CD4-positive, alpha-beta T cell (primary cell): ENCODE measurements around the gene MDFIC2. TPM values are rescaled to one million over a fixed set of nuclear protein-coding genes. Genes with fewer than 3 reads are reported as not detected.

ENCODE experiments used
- ATAC-seq: fragments of 200-7000 bp; cut with Tn5 transposase; one replicate; pipeline ENCODE4 v1.10.0; 2022; ENCODE audit warnings: mild to moderate bottlenecking; ENCODE audit not compliant: poor library complexity
- CTCF ChIA-PET: fragments of 350-600 bp; sonication (Branson Sonifier 250); formaldehyde crosslinking; loops from one replicate; lab custom pipeline; 2021; ENCODE audit warnings: antibody characterized with exemption, inconsistent platforms; lab: Charles Lee
- POLR2A ChIA-PET: fragments of 350-600 bp; sonication (Branson Sonifier 250); formaldehyde crosslinking; loops from one replicate; lab custom pipeline; 2021; ENCODE audit warnings: antibody characterized with exemption, inconsistent platforms; lab: Charles Lee
- DNase-seq, 14 experiments: peaks; one replicate each; pipeline ENCODE4 v3.0.0-alpha.2; 2013 to 2020; ENCODE audit warnings: mixed read lengths in 2 of 14
- H3K27ac ChIP-seq, 2 donors: one replicate each; pipeline versions ENCODE4 v1.5.1 to v1.7.0; 2013; ENCODE audit warnings: low read length in 2 of 2, low read depth in 1 of 2, mild to moderate bottlenecking in 1 of 2
- H3K27me3 ChIP-seq, 2 experiments: 1 replicate in 1 of 2; 2 replicates in 1 of 2; pipeline versions ENCODE4 v1.6.1 to v1.7.0; 2013; ENCODE audit warnings: low read length in 2 of 2, control low read depth in 1 of 2, mild to moderate bottlenecking in 1 of 2, moderate library complexity in 1 of 2; ENCODE audit not compliant: insufficient read depth in 2 of 2, control insufficient read depth in 1 of 2
- H3K36me3 ChIP-seq: one replicate; pipeline ENCODE4 v1.6.1; 2013; ENCODE audit warnings: low read length, control low read depth; ENCODE audit not compliant: insufficient read depth
- H3K4me1 ChIP-seq: one replicate; pipeline ENCODE4 v1.6.1; 2013; ENCODE audit warnings: low read length, control low read depth; ENCODE audit not compliant: insufficient read depth
- H3K4me3 ChIP-seq: one replicate; pipeline ENCODE4 v1.5.1; 2013; ENCODE audit warnings: mild to moderate bottlenecking, low read length, moderate library complexity
- H3K9me3 ChIP-seq, 2 experiments: 1 replicate in 1 of 2; 2 replicates in 1 of 2; pipeline versions ENCODE4 v1.6.1 to v1.7.0; 2013; ENCODE audit warnings: low read length in 2 of 2, mild to moderate bottlenecking in 2 of 2, control low read depth in 1 of 2, moderate library complexity in 1 of 2; ENCODE audit not compliant: control insufficient read depth in 1 of 2, insufficient read depth in 1 of 2
- H3K27ac Mint-ChIP-seq: one replicate; pipeline ENCODE4 v1.8.0; 2020; ENCODE audit warnings: mixed read lengths
- H3K27me3 Mint-ChIP-seq: one replicate; pipeline ENCODE4 v1.8.0; 2021; ENCODE audit warnings: mixed read lengths
- H3K36me3 Mint-ChIP-seq: one replicate; pipeline ENCODE4 v1.8.0; 2021; ENCODE audit warnings: low read depth, mixed read lengths
- H3K4me1 Mint-ChIP-seq: one replicate; pipeline ENCODE4 v1.8.0; 2021; ENCODE audit warnings: low read depth, mixed read lengths
- H3K4me3 Mint-ChIP-seq: one replicate; pipeline ENCODE4 v1.8.0; 2020; ENCODE audit warnings: mild to moderate bottlenecking, mixed read lengths
- H3K9me3 Mint-ChIP-seq: one replicate; pipeline ENCODE4 v1.8.0; 2020; ENCODE audit warnings: mixed read lengths
- intact Hi-C, 2 experiments: fragments of 100-400 bp; cut with DNase I in 1 of 2; cut with micrococcal nuclease in 1 of 2; formaldehyde crosslinking; loops; one replicate each; pipeline versions ENCODE4 v1.15.1 to v1.9.0; 2023 to 2025; cut with DNase I, micrococcal nuclease
- total RNA-seq, 174 experiments: library from RNA in 2 of 174; stranded (reverse) in 2 of 174; gene quantifications; one replicate each; pipeline ENCODE4 v1.2.3 and lab custom pipeline; 2021 to 2026
- TF ChIP-seq, protein P1 (sequence below): fragments of 200-600 bp; IDR thresholded peaks from one replicate; pipeline ENCODE4 v1.8.0; 2022; ENCODE audit warnings: antibody characterized with exemption, mild to moderate bottlenecking

Gene MDFIC2
- total RNA-seq, 2 experiments from 2014 or later, result not detected

DNA sequence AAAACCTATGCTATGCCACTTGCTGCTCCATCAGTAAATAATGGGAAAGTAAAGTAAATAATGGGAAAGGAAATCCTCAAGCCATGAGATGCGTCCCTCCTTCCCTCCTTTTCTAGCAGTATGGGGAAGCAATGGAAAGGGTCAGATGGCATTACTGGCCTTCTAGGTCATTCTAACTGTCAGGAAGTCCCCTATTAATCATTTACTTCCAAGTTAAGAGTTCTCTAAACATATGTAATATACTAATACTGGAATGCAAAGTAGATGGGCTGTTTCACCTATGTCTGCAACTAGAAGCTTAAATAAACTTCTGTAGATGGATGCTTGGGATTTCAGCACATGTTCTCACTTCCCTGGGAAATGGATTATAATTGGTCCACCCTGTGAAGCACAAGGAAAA is 55.9 kb downstream of the MDFIC2 start:
- no peaks in the 10 kb centered on the region for H3K9me3 ChIP-seq
- CTCF ChIA-PET, result no interaction called here
- no peaks in the 10 kb centered on the region for H3K27me3 ChIP-seq
- Mint-ChIP-seq H3K4me1 (no peaks in the 10 kb centered on the region), H3K9me3 (no peaks in the 10 kb centered on the region), H3K36me3 (no peaks in the 10 kb centered on the region), H3K4me3 (no peak overlapping the region), H3K27me3 (peaks cover 21% of the 10 kb centered on the region), H3K27ac (no peak overlapping the region)
- ATAC-seq, result no peak
- no peaks in the 10 kb centered on the region for H3K4me1 ChIP-seq
- H3K36me3 ChIP-seq, result no peaks in the 10 kb centered on the region
- POLR2A ChIA-PET, result no interaction called here
- H3K27ac ChIP-seq, result no peak overlapping the region
- intact Hi-C loops, result no loop called here
- H3K4me3 ChIP-seq, result no peak overlapping the region
- TF ChIP-seq, protein P1, sequence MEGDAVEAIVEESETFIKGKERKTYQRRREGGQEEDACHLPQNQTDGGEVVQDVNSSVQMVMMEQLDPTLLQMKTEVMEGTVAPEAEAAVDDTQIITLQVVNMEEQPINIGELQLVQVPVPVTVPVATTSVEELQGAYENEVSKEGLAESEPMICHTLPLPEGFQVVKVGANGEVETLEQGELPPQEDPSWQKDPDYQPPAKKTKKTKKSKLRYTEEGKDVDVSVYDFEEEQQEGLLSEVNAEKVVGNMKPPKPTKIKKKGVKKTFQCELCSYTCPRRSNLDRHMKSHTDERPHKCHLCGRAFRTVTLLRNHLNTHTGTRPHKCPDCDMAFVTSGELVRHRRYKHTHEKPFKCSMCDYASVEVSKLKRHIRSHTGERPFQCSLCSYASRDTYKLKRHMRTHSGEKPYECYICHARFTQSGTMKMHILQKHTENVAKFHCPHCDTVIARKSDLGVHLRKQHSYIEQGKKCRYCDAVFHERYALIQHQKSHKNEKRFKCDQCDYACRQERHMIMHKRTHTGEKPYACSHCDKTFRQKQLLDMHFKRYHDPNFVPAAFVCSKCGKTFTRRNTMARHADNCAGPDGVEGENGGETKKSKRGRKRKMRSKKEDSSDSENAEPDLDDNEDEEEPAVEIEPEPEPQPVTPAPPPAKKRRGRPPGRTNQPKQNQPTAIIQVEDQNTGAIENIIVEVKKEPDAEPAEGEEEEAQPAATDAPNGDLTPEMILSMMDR, result no peak
- DNase-seq, result no peak

DNA sequence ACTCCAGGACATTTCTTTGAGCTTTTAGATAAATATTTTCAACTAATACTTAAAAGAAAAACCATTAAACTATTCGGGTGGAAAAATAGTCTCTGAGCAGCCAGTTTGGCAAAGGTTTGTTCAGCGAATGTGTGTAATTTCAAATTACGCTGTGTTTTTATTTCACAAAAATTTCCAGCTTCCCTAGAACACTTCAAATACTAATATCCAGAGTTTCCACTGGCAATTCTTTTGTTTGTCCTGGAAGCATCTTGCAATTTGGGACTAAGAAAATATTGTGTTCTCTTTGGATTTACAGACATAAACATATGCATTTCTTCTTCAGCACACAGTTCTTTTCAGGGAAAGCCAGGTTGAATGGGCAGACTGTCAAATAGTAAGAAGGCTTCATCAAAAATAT is 61.9 kb downstream of the MDFIC2 start:
- no peak for DNase-seq
- Histone ChIP-seq H3K27ac (no peak overlapping the region), H3K27me3 (no peaks in the 10 kb centered on the region), H3K9me3 (no peaks in the 10 kb centered on the region), H3K36me3 (no peaks in the 10 kb centered on the region), H3K4me1 (no peaks in the 10 kb centered on the region), H3K4me3 (no peak overlapping the region)
- Mint-ChIP-seq H3K27ac (no peak overlapping the region), H3K36me3 (no peaks in the 10 kb centered on the region), H3K27me3 (peaks cover 21% of the 10 kb centered on the region), H3K9me3 (peaks cover 2% of the 10 kb centered on the region), H3K4me1 (no peaks in the 10 kb centered on the region), H3K4me3 (no peak overlapping the region)
- intact Hi-C loops, result no loop called here
- CTCF ChIA-PET, result no interaction called here
- ATAC-seq, result no peak
- POLR2A ChIA-PET, result no interaction called here
- TF ChIP-seq, protein P1, result no peak

DNA sequence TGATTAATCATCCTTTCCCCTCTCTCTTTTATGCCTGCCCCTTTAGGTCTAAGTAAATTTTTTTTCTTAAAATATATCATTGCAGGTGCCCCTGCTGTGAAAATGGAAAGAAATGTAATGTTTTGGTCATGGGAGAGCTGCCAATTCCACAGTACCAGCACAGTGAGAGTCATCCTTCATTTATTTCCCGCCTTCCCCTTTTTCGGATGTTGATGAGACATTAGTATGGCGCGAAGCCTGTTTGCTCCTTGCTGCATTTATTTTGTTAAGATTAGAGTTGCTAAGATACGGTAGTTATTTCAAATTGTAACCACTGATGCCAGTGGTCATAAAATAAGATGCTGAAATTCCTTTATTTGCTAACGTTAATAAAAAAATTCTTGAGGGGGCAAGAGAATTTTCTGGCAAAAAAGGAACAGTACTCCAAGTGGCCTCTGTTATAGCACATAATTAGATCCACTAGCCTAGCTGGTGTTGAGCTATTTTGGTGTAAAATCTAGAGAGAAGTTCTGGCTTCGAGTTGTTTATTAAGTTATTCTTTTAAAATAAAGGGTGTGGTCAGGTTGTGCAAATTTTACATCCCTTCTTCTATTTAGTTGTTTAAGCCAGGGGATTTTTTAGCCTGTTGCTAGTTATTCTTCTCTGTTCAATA is 62.8 kb downstream of the MDFIC2 start:
- Mint-ChIP-seq H3K9me3 (peaks cover 2% of the 10 kb centered on the region), H3K4me1 (no peaks in the 10 kb centered on the region), H3K27me3 (peaks cover 21% of the 10 kb centered on the region), H3K4me3 (no peak overlapping the region), H3K36me3 (no peaks in the 10 kb centered on the region), H3K27ac (no peak overlapping the region)
- TF ChIP-seq, protein P1, result no peak
- H3K27me3 ChIP-seq, result no peaks in the 10 kb centered on the region
- no peaks in the 10 kb centered on the region for H3K36me3 ChIP-seq
- no peak for DNase-seq
- no peaks in the 10 kb centered on the region for H3K9me3 ChIP-seq
- POLR2A ChIA-PET, result no interaction called here
- H3K4me1 ChIP-seq, result no peaks in the 10 kb centered on the region
- CTCF ChIA-PET, result no interaction called here
- H3K27ac ChIP-seq, result no peak overlapping the region
- intact Hi-C loops, result no loop called here
- no peak overlapping the region for H3K4me3 ChIP-seq
- no peak for ATAC-seq
